HCT116 (cell line): ENCODE results near the gene CAV1.

ENCODE experiments used
- EGR1 ChIP-seq: IDR thresholded peaks from 2 replicates; pipeline ENCODE4 v1.6.1; 2012; ENCODE audit warnings: low read depth
- EZH2 ChIP-seq: fragments of 200-600 bp; sonication (generic); IDR thresholded peaks from 2 replicates; pipeline ENCODE4 v1.6.1; 2017; ENCODE audit warnings: antibody characterized with exemption, mixed run types
- EZH2phosphoT487 ChIP-seq: fragments of 200-600 bp; IDR thresholded peaks from 2 replicates; pipeline ENCODE4 v1.6.1; 2018; ENCODE audit warnings: antibody characterized with exemption, borderline replicate concordance
- JUND ChIP-seq: IDR thresholded peaks from 2 replicates; pipeline ENCODE4 v1.6.1; 2012
- MAX ChIP-seq: IDR thresholded peaks from 2 replicates; pipeline ENCODE4 v1.6.1; 2012
- POLR2A ChIP-seq: IDR thresholded peaks from 2 replicates; pipeline ENCODE4 v1.7.0; 2011; ENCODE audit warnings: borderline replicate concordance; ENCODE audit not compliant: insufficient read depth, insufficient read length; ENCODE audit errors: extremely low read depth
- POLR2AphosphoS5 ChIP-seq: IDR thresholded peaks from 2 replicates; pipeline ENCODE4 v1.6.1; 2011; ENCODE audit warnings: mild to moderate bottlenecking, low read depth, low read length, moderate library complexity
- RAD21 ChIP-seq: IDR thresholded peaks from 2 replicates; pipeline ENCODE4 v1.6.1; 2012; ENCODE audit warnings: low read depth, mild to moderate bottlenecking
- REST ChIP-seq: IDR thresholded peaks from 2 replicates; pipeline ENCODE4 v1.6.1; 2012; ENCODE audit warnings: low read depth
- SIN3A ChIP-seq: IDR thresholded peaks from 2 replicates; pipeline ENCODE4 v1.6.1; 2012; ENCODE audit warnings: low read depth
- SRF ChIP-seq: IDR thresholded peaks from 2 replicates; pipeline ENCODE4 v1.6.1; 2012; ENCODE audit warnings: low read depth
- YY1 ChIP-seq: IDR thresholded peaks from 2 replicates; pipeline ENCODE4 v1.6.1; 2011; ENCODE audit warnings: low read length, low read depth, moderate library complexity, mild to moderate bottlenecking; ENCODE audit not compliant: insufficient replicate concordance; ENCODE audit errors: extremely low read depth
- ZNF274 ChIP-seq: fragments of 200-500 bp; sonication (Bioruptor generic); IDR thresholded peaks from 2 replicates; pipeline ENCODE4 v1.6.1; 2014; ENCODE audit warnings: mild to moderate bottlenecking, low read depth, low read length, inconsistent platforms
- TF ChIP-seq, protein P1 (sequence below), 3 experiments: fragments of 200-600 bp in 1 of 3; sonication (generic) in 1 of 3; IDR thresholded peaks in 2 of 3; conservative IDR thresholded peaks in 1 of 3; 2 replicates each; pipeline ENCODE4 v1.5.1; 2012 to 2017; ENCODE audit warnings: low read depth in 2 of 3, low read length in 2 of 3, antibody characterized with exemption in 1 of 3, borderline replicate concordance in 1 of 3, control low read depth in 1 of 3, mild to moderate bottlenecking in 1 of 3, mixed read lengths in 1 of 3, mixed run types in 1 of 3, moderate library complexity in 1 of 3; ENCODE audit not compliant: insufficient read depth in 1 of 3

GRCh38 chr7:116503835-116504234 lies 21.0 kb upstream of the CAV1 start:
- TF ChIP-seq, protein P1, sequence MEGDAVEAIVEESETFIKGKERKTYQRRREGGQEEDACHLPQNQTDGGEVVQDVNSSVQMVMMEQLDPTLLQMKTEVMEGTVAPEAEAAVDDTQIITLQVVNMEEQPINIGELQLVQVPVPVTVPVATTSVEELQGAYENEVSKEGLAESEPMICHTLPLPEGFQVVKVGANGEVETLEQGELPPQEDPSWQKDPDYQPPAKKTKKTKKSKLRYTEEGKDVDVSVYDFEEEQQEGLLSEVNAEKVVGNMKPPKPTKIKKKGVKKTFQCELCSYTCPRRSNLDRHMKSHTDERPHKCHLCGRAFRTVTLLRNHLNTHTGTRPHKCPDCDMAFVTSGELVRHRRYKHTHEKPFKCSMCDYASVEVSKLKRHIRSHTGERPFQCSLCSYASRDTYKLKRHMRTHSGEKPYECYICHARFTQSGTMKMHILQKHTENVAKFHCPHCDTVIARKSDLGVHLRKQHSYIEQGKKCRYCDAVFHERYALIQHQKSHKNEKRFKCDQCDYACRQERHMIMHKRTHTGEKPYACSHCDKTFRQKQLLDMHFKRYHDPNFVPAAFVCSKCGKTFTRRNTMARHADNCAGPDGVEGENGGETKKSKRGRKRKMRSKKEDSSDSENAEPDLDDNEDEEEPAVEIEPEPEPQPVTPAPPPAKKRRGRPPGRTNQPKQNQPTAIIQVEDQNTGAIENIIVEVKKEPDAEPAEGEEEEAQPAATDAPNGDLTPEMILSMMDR (IDR thresholded peaks at IDR 0.05 in 2 of 3, conservative IDR thresholded peaks at IDR 0.05 in 1 of 3; ENCODE audit: borderline replicate concordance in 1 of 3, insufficient read depth in 1 of 3, low read depth in 2 of 3, low read length in 2 of 3) = no peak
- TF ChIP-seq POLR2AphosphoS5 = no peak
- TF ChIP-seq EZH2 = no peak
- no peak for TF ChIP-seq YY1
- no peak for TF ChIP-seq MAX
- TF ChIP-seq EGR1 = no peak
- TF ChIP-seq EZH2phosphoT487 = no peak
- TF ChIP-seq RAD21 = no peak
- TF ChIP-seq SIN3A = no peak
- no peak for TF ChIP-seq SRF
- no peak for TF ChIP-seq POLR2A
- no peak for TF ChIP-seq JUND
- TF ChIP-seq ZNF274 = no peak
- no peak for TF ChIP-seq REST
